Hair follicular keratinocyte (primary cell): ENCODE results near the gene KRTAP4-2. TPM values are rescaled to one million over a fixed set of nuclear protein-coding genes. Genes with fewer than 3 reads are reported as not detected.

Source experiments
- total RNA-seq: library from RNA; depleted of rRNA; stranded (reverse); fragments of >200 nt; gene quantifications from 2 replicates; pipeline ENCODE4 v1.2.3, GENCODE V29; 2015

KRTAP4-2 gene
- total RNA-seq = not detected in 2 replicates

DNA sequence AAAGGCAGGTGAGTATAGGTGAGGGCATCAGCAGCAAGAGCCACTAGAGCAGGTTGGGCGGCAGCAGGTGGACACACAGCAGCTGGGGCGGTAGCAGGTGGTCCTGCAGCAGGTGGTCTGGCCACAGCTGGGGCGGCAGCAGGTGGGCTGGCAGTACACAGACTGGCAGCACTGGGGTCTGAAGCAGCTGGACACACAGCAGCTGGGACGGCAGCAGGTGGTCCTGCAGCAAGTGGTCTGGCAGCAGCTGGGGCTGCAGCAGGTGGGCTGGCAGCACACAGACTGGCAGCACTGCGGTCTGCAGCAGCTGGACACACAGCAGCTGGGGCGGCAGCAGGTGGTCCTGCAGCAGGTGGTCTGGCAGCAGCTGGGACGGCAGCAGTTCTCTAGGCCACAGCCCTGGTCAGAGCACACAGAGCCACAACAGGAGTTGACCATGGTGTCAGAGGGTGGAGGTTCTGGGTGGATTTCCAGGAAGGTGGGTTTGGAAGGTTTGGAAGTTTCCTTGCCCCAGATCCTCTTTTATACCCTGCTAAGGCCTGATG, at the start of gene KRTAP4-2:
TSS of gene KRTAP4-2 (minus strand) at position 495 of the 545 bp plus-strand sequence. CDS start at position 438, 57 bp downstream.

DNA sequence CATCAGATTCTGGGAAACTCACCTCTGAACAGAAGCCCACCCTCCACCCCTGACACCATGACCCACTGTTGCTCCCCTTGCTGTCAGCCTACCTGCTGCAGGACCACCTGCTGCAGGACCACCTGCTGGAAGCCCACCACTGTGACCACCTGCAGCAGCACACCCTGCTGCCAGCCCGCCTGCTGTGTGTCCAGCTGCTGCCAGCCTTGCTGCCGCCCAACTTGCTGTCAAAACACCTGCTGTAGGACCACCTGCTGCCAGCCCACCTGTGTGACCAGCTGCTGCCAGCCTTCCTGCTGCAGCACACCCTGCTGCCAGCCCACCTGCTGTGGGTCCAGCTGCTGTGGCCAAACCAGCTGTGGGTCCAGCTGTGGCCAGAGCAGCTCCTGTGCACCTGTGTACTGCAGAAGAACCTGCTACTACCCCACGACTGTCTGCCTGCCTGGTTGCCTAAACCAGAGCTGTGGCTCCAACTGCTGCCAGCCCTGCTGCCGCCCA, 48.6 kb upstream of the KRTAP4-2 start, which contains the start of gene KRTAP9-2:
TSS of gene KRTAP9-2 (plus strand) at position 51 of the 498 bp plus-strand sequence. CDS start at position 58, 7 bp downstream.

DNA sequence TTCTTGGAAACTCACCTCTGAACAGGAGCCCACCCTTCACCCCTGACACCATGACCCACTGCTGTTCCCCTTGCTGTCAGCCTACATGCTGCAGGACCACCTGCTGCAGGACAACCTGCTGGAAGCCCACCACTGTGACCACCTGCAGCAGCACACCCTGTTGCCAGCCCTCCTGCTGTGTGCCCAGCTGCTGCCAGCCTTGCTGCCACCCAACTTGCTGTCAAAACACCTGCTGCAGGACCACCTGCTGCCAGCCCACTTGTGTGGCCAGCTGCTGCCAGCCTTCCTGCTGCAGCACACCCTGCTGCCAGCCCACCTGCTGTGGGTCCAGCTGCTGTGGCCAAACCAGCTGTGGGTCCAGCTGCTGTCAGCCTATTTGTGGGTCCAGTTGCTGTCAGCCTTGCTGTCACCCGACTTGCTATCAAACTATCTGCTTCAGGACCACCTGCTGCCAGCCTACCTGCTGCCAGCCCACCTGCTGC, 11.9 kb upstream of the KRTAP4-2 start, which contains the start of gene KRTAP9-1:
TSS of gene KRTAP9-1 (plus strand) at position 51 of the 482 bp plus-strand sequence. CDS start at position 51, 0 bp downstream.

DNA sequence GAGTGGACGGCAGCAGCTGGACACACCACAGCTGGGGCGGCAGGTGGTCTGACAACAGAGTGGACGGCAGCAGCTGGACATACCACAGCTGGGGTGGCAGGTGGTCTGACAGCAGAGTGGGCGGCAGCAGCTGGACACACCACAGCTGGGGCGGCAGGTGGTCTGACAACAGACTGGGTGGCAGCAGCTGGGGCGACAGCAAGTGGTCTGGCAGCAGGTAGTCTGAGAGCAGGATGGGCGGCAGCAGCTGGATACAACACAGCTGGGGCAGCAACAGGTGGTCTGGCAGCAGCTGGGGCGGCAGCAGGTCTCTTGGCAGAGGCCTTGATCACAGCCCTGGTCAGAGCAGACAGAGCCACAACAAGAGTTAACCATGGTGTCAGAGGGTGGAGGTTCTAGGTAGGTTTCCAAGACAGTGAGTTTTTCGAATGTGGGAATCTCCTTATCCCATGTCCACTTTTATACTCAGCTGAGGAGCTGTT, 6.5 kb upstream of the KRTAP4-2 start, which contains the start of gene KRTAP4-1:
TSS of gene KRTAP4-1 (minus strand) at position 432 of the 482 bp plus-strand sequence. CDS start at position 375, 57 bp downstream.

DNA sequence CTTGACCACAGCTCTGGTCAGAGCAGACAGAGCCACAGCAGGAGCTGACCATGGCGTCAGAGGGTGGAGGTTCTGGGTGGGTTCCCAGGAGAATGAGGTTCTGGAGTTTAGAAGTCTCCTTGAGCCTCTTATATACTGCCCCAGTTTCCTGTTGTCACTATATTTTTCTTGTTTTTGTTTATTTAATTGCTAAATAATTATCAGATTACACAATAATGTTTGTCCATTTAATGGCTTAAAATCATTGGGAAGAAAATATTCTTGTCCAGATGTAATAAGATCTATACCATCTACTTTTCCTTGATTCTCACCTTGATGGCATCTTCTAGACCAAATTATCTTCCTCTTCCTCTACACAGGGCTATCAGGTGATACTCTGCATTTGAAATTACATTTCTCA, 9.9 kb downstream of the KRTAP4-2 start, which contains the start of gene KRTAP4-3:
TSS of gene KRTAP4-3 (minus strand) at position 101 of the 400 bp plus-strand sequence. CDS start at position 52, 49 bp downstream.

DNA sequence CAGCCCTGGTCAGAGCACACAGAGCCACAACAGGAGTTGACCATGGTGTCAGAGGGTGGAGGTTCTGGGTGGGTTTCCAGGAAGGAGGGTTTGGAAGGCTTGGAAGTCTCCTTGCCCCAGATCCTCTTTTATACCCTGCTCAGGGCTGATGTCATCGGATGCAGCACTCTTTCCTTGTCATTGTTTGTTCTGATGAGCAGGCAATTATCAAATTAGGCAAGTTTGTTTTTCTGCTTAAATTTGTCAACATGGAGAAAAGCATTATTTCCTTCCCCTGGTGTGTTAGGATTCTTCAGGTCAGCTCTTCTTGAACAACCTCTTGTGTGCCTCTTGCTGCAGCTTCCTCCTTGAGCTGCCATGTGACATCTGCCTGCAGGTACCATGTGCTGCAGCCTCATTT, 17.4 kb downstream of the KRTAP4-2 start, which contains the start of gene KRTAP4-4:
TSS of gene KRTAP4-4 (minus strand) at position 101 of the 400 bp plus-strand sequence. CDS start at position 44, 57 bp downstream.

DNA sequence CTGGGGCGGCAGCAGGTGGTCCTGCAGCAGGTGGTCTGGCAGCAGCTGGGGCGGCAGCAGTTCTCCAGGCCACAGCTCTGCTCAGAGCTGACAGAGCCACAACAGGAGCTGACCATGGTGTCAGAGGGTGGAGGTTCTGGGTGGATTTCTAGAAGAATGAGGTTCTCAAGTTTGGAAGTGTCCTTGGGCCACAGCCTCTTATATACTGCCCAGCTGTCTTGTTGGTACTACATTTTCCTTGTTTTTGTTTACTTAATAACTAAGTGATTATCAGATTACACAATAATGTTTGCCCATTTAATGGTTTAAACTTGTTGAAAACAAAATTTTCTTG, 28.4 kb downstream of the KRTAP4-2 start, which contains the start of gene KRTAP4-5:
TSS of gene KRTAP4-5 (minus strand) at position 174 of the 334 bp plus-strand sequence. CDS start at position 116, 58 bp downstream.

DNA sequence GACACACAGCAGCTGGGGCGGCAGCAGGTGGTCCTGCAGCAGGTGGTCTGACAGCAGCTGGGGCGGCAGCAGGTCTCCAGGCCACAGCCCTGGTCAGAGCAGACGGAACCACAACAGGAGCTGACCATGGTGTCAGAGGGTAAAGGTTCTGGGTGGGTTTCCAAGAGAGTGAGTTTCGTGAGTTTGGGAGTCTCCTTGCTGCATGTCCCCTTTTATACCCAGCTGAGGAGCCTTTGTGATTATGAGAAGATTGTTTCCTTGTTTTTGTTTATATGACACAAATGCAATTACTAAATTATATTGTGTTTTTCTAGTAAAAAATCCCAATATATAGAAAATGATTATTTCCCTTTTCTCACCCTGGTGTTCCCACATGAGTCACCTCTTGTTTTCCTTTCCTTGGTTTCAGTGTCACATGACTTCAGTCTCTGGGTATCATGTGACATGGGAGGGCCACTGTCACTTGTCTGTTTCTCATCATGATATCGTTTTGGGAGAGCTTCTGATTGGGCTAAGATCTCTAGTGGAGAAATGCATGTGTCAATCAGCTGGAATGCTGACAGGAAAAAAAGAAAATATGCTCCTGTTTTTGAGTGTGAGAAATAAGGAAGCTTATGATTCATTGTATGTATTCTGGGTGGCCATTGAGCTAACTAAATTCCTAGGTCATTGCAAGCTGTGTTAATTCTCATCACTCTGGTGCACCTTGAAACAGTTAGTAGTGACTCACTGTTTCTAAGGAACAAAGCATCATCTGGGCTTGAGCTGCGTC, 37.5 kb downstream of the KRTAP4-2 start, which contains the start of gene KRTAP4-6:
TSS of gene KRTAP4-6 (minus strand) at position 185 of the 772 bp plus-strand sequence. CDS start at position 128, 57 bp downstream.

Other genes with a start within 250 kb of the KRTAP4-2 start
- 1.2 and 2.6 TPM in 2 replicates for gene KRT23, start 240.6 kb downstream of the KRTAP4-2 start, total RNA-seq
- gene KRT39, start 211.3 kb downstream of the KRTAP4-2 start, total RNA-seq = not detected in 2 replicates
- not detected in 2 replicates for gene KRT40, start 193.9 kb downstream of the KRTAP4-2 start, total RNA-seq
- not detected in 2 replicates for gene KRTAP3-3, start 184.1 kb downstream of the KRTAP4-2 start, total RNA-seq
- gene KRTAP3-2, start 178.3 kb downstream of the KRTAP4-2 start, total RNA-seq = not detected in 2 replicates
- not detected in 2 replicates for gene KRTAP3-1, start 169.1 kb downstream of the KRTAP4-2 start, total RNA-seq
- gene KRTAP1-5, start 151.0 kb downstream of the KRTAP4-2 start, total RNA-seq = not detected in 2 replicates
- not detected in 2 replicates for gene KRTAP1-4, start 148.0 kb downstream of the KRTAP4-2 start, total RNA-seq
- not detected in 2 replicates for gene KRTAP1-3, start 143.3 kb downstream of the KRTAP4-2 start, total RNA-seq
- not detected in 2 replicates for gene KRTAP1-1, start 136.8 kb downstream of the KRTAP4-2 start, total RNA-seq
- gene KRTAP2-1, start 130.9 kb downstream of the KRTAP4-2 start, total RNA-seq = not detected in 2 replicates
- not detected in 2 replicates for gene KRTAP2-2, start 123.0 kb downstream of the KRTAP4-2 start, total RNA-seq
- gene KRTAP2-3, start 118.1 kb downstream of the KRTAP4-2 start, total RNA-seq = 0.15 and 0.62 TPM in 2 replicates
- not detected in 2 replicates for gene KRTAP2-4, start 112.3 kb downstream of the KRTAP4-2 start, total RNA-seq
- gene KRTAP4-7, start 94.1 kb downstream of the KRTAP4-2 start, total RNA-seq = not detected in 2 replicates
- gene KRTAP4-8, start 80.1 kb downstream of the KRTAP4-2 start, total RNA-seq = not detected in 2 replicates
- gene KRTAP4-16, start 76.0 kb downstream of the KRTAP4-2 start, total RNA-seq = not detected in 2 replicates
- gene KRTAP4-9, start 72.8 kb downstream of the KRTAP4-2 start, total RNA-seq = not detected in 2 replicates
- not detected in 2 replicates for gene KRTAP4-11, start 59.8 kb downstream of the KRTAP4-2 start, total RNA-seq
- not detected in 2 replicates for gene KRTAP4-12, start 54.0 kb downstream of the KRTAP4-2 start, total RNA-seq
- not detected in 2 replicates for gene KRTAP4-6, start 37.7 kb downstream of the KRTAP4-2 start, total RNA-seq
- not detected in 2 replicates for gene KRTAP4-5, start 28.4 kb downstream of the KRTAP4-2 start, total RNA-seq
- not detected in 2 replicates for gene KRTAP4-4, start 17.5 kb downstream of the KRTAP4-2 start, total RNA-seq
- not detected in 2 replicates for gene KRTAP4-3, start 10.0 kb downstream of the KRTAP4-2 start, total RNA-seq
- gene KRTAP4-1, start 6.7 kb upstream of the KRTAP4-2 start, total RNA-seq = not detected in 2 replicates
- gene KRTAP9-1, start 11.7 kb upstream of the KRTAP4-2 start, total RNA-seq = not detected in 2 replicates
- gene KRTAP9-2, start 48.4 kb upstream of the KRTAP4-2 start, total RNA-seq = not detected in 2 replicates
- not detected in 2 replicates for gene KRTAP9-3, start 54.2 kb upstream of the KRTAP4-2 start, total RNA-seq
- gene KRTAP9-8, start 59.8 kb upstream of the KRTAP4-2 start, total RNA-seq = not detected in 2 replicates
- gene KRTAP9-4, start 71.5 kb upstream of the KRTAP4-2 start, total RNA-seq = not detected in 2 replicates
- not detected in 2 replicates for gene KRTAP9-9, start 77.2 kb upstream of the KRTAP4-2 start, total RNA-seq
- gene KRTAP9-6, start 87.2 kb upstream of the KRTAP4-2 start, total RNA-seq = not detected in 2 replicates
- not detected in 2 replicates for gene KRTAP9-7, start 97.5 kb upstream of the KRTAP4-2 start, total RNA-seq
- gene KRTAP29-1, start 124.6 kb upstream of the KRTAP4-2 start, total RNA-seq = not detected in 2 replicates
- not detected in 2 replicates for gene KRTAP16-1, start 131.1 kb upstream of the KRTAP4-2 start, total RNA-seq
- gene KRTAP17-1, start 137.5 kb upstream of the KRTAP4-2 start, total RNA-seq = not detected in 2 replicates
- gene KRT33A, start 172.6 kb upstream of the KRTAP4-2 start, total RNA-seq = not detected in 2 replicates
- gene KRT33B, start 191.6 kb upstream of the KRTAP4-2 start, total RNA-seq = 0.47 TPM in 1 of 2 replicates, not detected in the other
- gene KRT34, start 204.1 kb upstream of the KRTAP4-2 start, total RNA-seq = 3.3 and 6.6 TPM in 2 replicates
- gene KRT31, start 219.4 kb upstream of the KRTAP4-2 start, total RNA-seq = 0.23 TPM in 1 of 2 replicates, not detected in the other
- not detected in 2 replicates for gene KRT37, start 246.4 kb upstream of the KRTAP4-2 start, total RNA-seq